ENCODE measurements around the gene PAQR7. TPM values are rescaled to one million over a fixed set of nuclear protein-coding genes. Genes with fewer than 3 reads are reported as not detected.

PAQR7 gene
- total RNA-seq, 2 experiments from 2014 or later, result 1.1 to 1.5 TPM

GRCh38 chr1:25877155-25877554 lies 1.6 kb upstream of the PAQR7 start:
- TF ChIP-seq CTCF (IDR thresholded peaks at IDR 0.05), result no peak
- ATAC-seq (ENCODE audit: poor library complexity) (no peak), DNase-seq (no peak)
- no peak overlapping the region for H3K27ac ChIP-seq (ENCODE audit: low read depth in 1 of 2, low read length in 2 of 2)
- H3K27me3 ChIP-seq (ENCODE audit: control insufficient read depth in 1 of 2, insufficient read depth in 2 of 2, low read length in 2 of 2), result no peaks in the 10 kb centered on the region
- no peaks in the 10 kb centered on the region for H3K36me3 Mint-ChIP-seq (ENCODE audit: low read depth)
- H3K9me3 Mint-ChIP-seq, result no peaks in the 10 kb centered on the region
- H3K9me3 ChIP-seq (ENCODE audit: control insufficient read depth in 1 of 2, insufficient read depth in 1 of 2, low read length in 2 of 2), result no peaks in the 10 kb centered on the region
- H3K36me3 ChIP-seq (ENCODE audit: insufficient read depth, low read length), result no peaks in the 10 kb centered on the region
- H3K27me3 Mint-ChIP-seq, result no peaks in the 10 kb centered on the region
- ChIA-PET CTCF (no interaction called here), POLR2A (interaction anchor here (0.8 kb wide), 1 partner anchor 28 kb away, joined by 3 read pairs; no protein-coding TSS in a partner anchor)
- H3K4me1 ChIP-seq (ENCODE audit: insufficient read depth, low read length), result peaks cover 17% of the 10 kb centered on the region
- H3K4me1 Mint-ChIP-seq (ENCODE audit: low read depth), result peaks cover 10% of the 10 kb centered on the region
- H3K4me3 ChIP-seq (ENCODE audit: low read length), result no peak overlapping the region
- H3K4me3 Mint-ChIP-seq, result no peak overlapping the region
- H3K27ac Mint-ChIP-seq, result no peak overlapping the region
- intact Hi-C loops (cut with DNase I, micrococcal nuclease), result loop anchor here in 1 of 2 experiments (5.0 kb wide), 2 partner anchors 40 to 55 kb away; no protein-coding TSS in a partner anchor

DNA sequence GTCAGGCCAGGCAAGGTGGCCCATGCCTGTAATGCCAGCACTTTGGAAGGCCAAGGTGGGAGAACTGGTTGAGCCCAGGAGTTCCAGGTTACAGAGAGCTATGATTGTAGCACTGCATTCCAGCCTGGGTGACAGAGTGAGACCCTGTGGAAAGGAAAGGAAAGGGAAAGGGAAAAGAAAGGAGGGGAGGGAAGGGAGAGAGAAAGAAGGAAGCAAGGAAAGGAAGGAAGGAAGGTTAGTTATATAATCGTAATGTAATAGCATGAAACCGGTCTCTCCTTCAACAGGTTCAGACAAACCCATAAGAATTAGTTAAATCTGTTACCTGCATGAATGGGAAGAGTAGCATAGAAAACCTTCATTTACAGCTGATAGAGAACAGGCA lies 1.2 kb upstream of the PAQR7 start:
- Histone ChIP-seq H3K4me1 (ENCODE audit: insufficient read depth, low read length) (peaks cover 17% of the 10 kb centered on the region), H3K4me3 (ENCODE audit: low read length) (no peak overlapping the region), H3K9me3 (ENCODE audit: control insufficient read depth in 1 of 2, insufficient read depth in 1 of 2, low read length in 2 of 2) (no peaks in the 10 kb centered on the region), H3K36me3 (ENCODE audit: insufficient read depth, low read length) (no peaks in the 10 kb centered on the region), H3K27me3 (ENCODE audit: control insufficient read depth in 1 of 2, insufficient read depth in 2 of 2, low read length in 2 of 2) (no peaks in the 10 kb centered on the region), H3K27ac (ENCODE audit: low read depth in 1 of 2, low read length in 2 of 2) (no peak overlapping the region)
- CTCF ChIA-PET, result interaction anchor here (2.2 kb wide), 1 partner anchor 19 kb away, joined by 10 read pairs; no protein-coding TSS in a partner anchor
- Mint-ChIP-seq H3K4me3 (peak overlapping the region; percentile 6), H3K36me3 (ENCODE audit: low read depth) (no peaks in the 10 kb centered on the region), H3K27ac (peak overlapping the region; percentile 67), H3K4me1 (ENCODE audit: low read depth) (peaks cover 10% of the 10 kb centered on the region), H3K9me3 (no peaks in the 10 kb centered on the region), H3K27me3 (no peaks in the 10 kb centered on the region)
- intact Hi-C loops (cut with DNase I, micrococcal nuclease), result loop anchor here in 1 of 2 experiments (5.0 kb wide), 2 partner anchors 39 to 54 kb away; no protein-coding TSS in a partner anchor
- POLR2A ChIA-PET, result interaction anchor here (0.8 to 1.5 kb wide), 2 partner anchors 28 to 268 kb away, joined by 3 read pairs; no protein-coding TSS in a partner anchor
- DNase-seq, result no peak
- TF ChIP-seq CTCF (IDR thresholded peaks at IDR 0.05), result no peak
- no peak for ATAC-seq (ENCODE audit: poor library complexity)

- Histone ChIP-seq H3K4me1 (ENCODE audit: insufficient read depth, low read length) (peaks cover 17% of the 10 kb centered on the region), H3K9me3 (ENCODE audit: control insufficient read depth in 1 of 2, insufficient read depth in 1 of 2, low read length in 2 of 2) (no peaks in the 10 kb centered on the region), H3K36me3 (ENCODE audit: insufficient read depth, low read length) (no peaks in the 10 kb centered on the region), H3K4me3 (ENCODE audit: low read length) (peak overlapping the region; percentile 66), H3K27me3 (ENCODE audit: control insufficient read depth in 1 of 2, insufficient read depth in 2 of 2, low read length in 2 of 2) (no peaks in the 10 kb centered on the region), H3K27ac (ENCODE audit: low read depth in 1 of 2, low read length in 2 of 2) (no peak overlapping the region)
- no peaks in the 10 kb centered on the region for H3K36me3 Mint-ChIP-seq (ENCODE audit: low read depth)
- peak in 2 of 14 experiments; percentile 3 to 21 for DNase-seq
- peak; percentile 16 for ATAC-seq (ENCODE audit: poor library complexity)
- POLR2A ChIA-PET, result interaction anchor here (0.7 to 2.2 kb wide), 15 partner anchors 14 to 303 kb away, joined by 3 to 22 read pairs (median 4); partner anchors contain the start of genes AUNIP and MTFR1L
- CTCF ChIA-PET, result interaction anchor here (1.0 to 2.2 kb wide), 3 partner anchors 19 to 160 kb away, joined by 3 to 10 read pairs (median 3); partner anchors contain the start of gene PAFAH2
- intact Hi-C loops (cut with DNase I, micrococcal nuclease), result loop anchor here in 1 of 2 experiments (5.0 kb wide), 2 partner anchors 39 to 54 kb away; no protein-coding TSS in a partner anchor
- TF ChIP-seq CTCF (IDR thresholded peaks at IDR 0.05), result no peak
- H3K27me3 Mint-ChIP-seq, result no peaks in the 10 kb centered on the region
- peak overlapping the region; percentile 67 for H3K27ac Mint-ChIP-seq
- peaks cover 10% of the 10 kb centered on the region for H3K4me1 Mint-ChIP-seq (ENCODE audit: low read depth)
- H3K4me3 Mint-ChIP-seq, result peak overlapping the region; percentile 88
- H3K9me3 Mint-ChIP-seq, result no peaks in the 10 kb centered on the region
These were observed 566 bp upstream of the PAQR7 start for GRCh38 chr1:25875856-25876692.

Measured in CD4-positive, alpha-beta T cell (primary cell).